GM06990 (cell line): ENCODE measurements around the gene KARS1.

Experiments used
- DNase-seq: peaks from one replicate; pipeline ENCODE4 v3.0.0-alpha.2; 2011; ENCODE audit not compliant: insufficient read length; ENCODE audit errors: extremely low read depth
- H3K27me3 ChIP-seq: replicated peaks from 2 replicates; pipeline ENCODE4 v1.6.0; 2011; ENCODE audit warnings: low read length; ENCODE audit not compliant: control insufficient read depth, insufficient read depth
- H3K36me3 ChIP-seq: 2 replicates; pipeline ENCODE4 v1.5.1; 2011; ENCODE audit warnings: low read length; ENCODE audit not compliant: control insufficient read depth, insufficient read depth
- H3K4me3 ChIP-seq: replicated peaks from 2 replicates; pipeline ENCODE4 v1.5.1; 2011; ENCODE audit warnings: low read depth, mild to moderate bottlenecking, control low read depth, low read length
- TF ChIP-seq, protein P1 (sequence below): IDR thresholded peaks from 2 replicates; pipeline ENCODE4 v1.5.1; 2011; ENCODE audit warnings: low read length, control low read depth, mild to moderate bottlenecking, inconsistent platforms; ENCODE audit not compliant: insufficient read depth, poor library complexity, severe bottlenecking

KARS1 gene

DNA sequence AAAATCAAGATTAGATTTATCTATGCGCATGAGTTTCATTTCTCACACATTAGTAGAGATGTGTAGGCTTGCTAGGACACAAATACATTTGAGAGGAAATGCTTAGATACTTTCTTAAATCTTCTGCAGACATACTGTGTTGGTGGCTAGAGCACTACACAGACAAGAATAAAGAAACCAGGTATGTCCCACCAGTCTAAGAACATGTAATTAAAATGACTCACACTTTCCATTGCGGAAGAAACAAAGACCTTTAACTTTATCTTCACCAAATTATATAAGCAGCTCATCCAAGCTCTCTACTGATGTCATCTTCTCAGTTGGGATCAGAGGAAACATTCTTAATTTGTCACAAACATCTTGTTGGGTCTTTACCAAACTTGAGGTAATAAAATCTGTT is 68.7 kb downstream of the KARS1 start:
- Histone ChIP-seq H3K27me3 (no peaks in the 10 kb centered on the region), H3K36me3 (peaks cover 7% of the 10 kb centered on the region), H3K4me3 (no peak overlapping the region)
- TF ChIP-seq, protein P1, sequence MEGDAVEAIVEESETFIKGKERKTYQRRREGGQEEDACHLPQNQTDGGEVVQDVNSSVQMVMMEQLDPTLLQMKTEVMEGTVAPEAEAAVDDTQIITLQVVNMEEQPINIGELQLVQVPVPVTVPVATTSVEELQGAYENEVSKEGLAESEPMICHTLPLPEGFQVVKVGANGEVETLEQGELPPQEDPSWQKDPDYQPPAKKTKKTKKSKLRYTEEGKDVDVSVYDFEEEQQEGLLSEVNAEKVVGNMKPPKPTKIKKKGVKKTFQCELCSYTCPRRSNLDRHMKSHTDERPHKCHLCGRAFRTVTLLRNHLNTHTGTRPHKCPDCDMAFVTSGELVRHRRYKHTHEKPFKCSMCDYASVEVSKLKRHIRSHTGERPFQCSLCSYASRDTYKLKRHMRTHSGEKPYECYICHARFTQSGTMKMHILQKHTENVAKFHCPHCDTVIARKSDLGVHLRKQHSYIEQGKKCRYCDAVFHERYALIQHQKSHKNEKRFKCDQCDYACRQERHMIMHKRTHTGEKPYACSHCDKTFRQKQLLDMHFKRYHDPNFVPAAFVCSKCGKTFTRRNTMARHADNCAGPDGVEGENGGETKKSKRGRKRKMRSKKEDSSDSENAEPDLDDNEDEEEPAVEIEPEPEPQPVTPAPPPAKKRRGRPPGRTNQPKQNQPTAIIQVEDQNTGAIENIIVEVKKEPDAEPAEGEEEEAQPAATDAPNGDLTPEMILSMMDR: no peak
- no peak for DNase-seq

DNA sequence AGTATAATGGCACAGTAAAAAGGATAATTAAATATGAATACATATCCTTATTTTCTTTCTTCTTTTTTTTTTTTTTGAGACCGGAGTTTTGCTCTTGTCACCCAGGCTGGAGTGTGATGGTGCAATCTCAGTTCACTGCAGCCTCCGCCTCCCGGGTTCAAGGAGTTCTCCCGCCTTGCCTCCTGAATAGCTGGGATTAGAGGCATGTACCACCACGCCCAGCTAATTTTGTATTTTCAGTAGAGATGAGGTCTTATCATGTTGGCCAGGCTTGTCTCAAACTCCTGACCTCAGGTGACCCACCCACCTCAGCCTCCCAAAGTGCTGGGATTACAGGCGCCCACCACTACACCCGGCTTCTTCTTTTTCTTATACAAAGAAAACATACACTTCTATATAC is 69.3 kb downstream of the KARS1 start:
- H3K4me3 ChIP-seq: no peak overlapping the region
- no peak for DNase-seq
- peaks cover 7% of the 10 kb centered on the region for H3K36me3 ChIP-seq
- no peaks in the 10 kb centered on the region for H3K27me3 ChIP-seq
- TF ChIP-seq, protein P1: no peak
